Measurements from ENCODE around the gene RPL38.

Gene RPL38

GRCh38 chr17:74251569-74251968 is 48.1 kb downstream of the RPL38 start:
- no peaks in the 10 kb centered on the region; a peak in 1 of 3 replicates for H3K36me3 ChIP-seq (ENCODE audit: control insufficient read depth in 2 of 2, insufficient read depth in 1 of 2, low read length in 2 of 2)
- H3K27ac ChIP-seq (ENCODE audit: extremely low read depth, low read depth, low read length) = no peak overlapping the region
- POLR2A ChIA-PET = interaction anchor here (0.8 kb wide), 1 partner anchor 84 kb away, joined by 3 read pairs; no protein-coding TSS in a partner anchor
- H3K9me3 ChIP-seq (ENCODE audit: control insufficient read depth, insufficient read depth, low read depth, low read length) = no peaks in the 10 kb centered on the region
- no peak overlapping the region for H3K4me3 ChIP-seq (ENCODE audit: low read depth, low read length)
- TF ChIP-seq GLIS1 (tag by site-specific recombination; IDR thresholded peaks at IDR 0.05) (no peak), ZNF600 (tag by site-specific recombination; IDR thresholded peaks at IDR 0.05) (peak; percentile 62)
- H3K4me1 ChIP-seq (ENCODE audit: control insufficient read depth, insufficient read depth, low read length) = no peaks in the 10 kb centered on the region
- CTCF ChIA-PET = interaction anchor here (0.6 to 1.4 kb wide), 4 partner anchors 31 to 206 kb away, joined by 3 to 4 read pairs (median 4); partner anchors contain the start of gene BTBD17

DNA sequence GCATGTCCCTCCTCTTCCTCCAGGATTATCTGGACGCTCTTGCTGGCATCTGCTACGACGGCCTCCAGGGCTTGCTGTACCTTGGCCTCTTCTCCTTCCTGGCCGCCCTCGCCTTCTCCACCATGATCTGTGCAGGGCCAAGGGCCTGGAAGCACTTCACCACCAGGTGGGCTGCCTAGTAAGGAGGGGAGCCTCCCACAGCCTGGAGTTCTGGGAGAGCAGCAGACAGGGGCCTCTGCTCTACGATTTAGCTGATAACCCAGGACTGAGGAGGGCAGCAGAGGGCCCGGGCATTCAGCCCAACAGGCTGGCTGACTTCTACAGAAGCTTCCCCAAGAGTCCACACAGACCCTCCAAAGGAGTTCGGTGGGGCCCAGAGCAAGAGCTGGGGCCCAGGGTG is 48.7 kb downstream of the RPL38 start:
- Histone ChIP-seq H3K4me1 (ENCODE audit: control insufficient read depth, insufficient read depth, low read length) (no peaks in the 10 kb centered on the region), H3K9me3 (ENCODE audit: control insufficient read depth, insufficient read depth, low read depth, low read length) (no peaks in the 10 kb centered on the region), H3K27ac (ENCODE audit: extremely low read depth, low read depth, low read length) (no peak overlapping the region), H3K36me3 (ENCODE audit: control insufficient read depth in 2 of 2, insufficient read depth in 1 of 2, low read length in 2 of 2) (no peaks in the 10 kb centered on the region; a peak in 1 of 3 replicates), H3K4me3 (ENCODE audit: low read depth, low read length) (no peak overlapping the region)
- POLR2A ChIA-PET = no interaction called here
- CTCF ChIA-PET = interaction anchor here (0.6 to 1.4 kb wide), 4 partner anchors 30 to 248 kb away, joined by 3 to 4 read pairs (median 3); no protein-coding TSS in a partner anchor
- no peak for TF ChIP-seq ZFP3 (tag by site-specific recombination; IDR thresholded peaks at IDR 0.05; ENCODE audit: low read depth)
- TF ChIP-seq, protein P1, sequence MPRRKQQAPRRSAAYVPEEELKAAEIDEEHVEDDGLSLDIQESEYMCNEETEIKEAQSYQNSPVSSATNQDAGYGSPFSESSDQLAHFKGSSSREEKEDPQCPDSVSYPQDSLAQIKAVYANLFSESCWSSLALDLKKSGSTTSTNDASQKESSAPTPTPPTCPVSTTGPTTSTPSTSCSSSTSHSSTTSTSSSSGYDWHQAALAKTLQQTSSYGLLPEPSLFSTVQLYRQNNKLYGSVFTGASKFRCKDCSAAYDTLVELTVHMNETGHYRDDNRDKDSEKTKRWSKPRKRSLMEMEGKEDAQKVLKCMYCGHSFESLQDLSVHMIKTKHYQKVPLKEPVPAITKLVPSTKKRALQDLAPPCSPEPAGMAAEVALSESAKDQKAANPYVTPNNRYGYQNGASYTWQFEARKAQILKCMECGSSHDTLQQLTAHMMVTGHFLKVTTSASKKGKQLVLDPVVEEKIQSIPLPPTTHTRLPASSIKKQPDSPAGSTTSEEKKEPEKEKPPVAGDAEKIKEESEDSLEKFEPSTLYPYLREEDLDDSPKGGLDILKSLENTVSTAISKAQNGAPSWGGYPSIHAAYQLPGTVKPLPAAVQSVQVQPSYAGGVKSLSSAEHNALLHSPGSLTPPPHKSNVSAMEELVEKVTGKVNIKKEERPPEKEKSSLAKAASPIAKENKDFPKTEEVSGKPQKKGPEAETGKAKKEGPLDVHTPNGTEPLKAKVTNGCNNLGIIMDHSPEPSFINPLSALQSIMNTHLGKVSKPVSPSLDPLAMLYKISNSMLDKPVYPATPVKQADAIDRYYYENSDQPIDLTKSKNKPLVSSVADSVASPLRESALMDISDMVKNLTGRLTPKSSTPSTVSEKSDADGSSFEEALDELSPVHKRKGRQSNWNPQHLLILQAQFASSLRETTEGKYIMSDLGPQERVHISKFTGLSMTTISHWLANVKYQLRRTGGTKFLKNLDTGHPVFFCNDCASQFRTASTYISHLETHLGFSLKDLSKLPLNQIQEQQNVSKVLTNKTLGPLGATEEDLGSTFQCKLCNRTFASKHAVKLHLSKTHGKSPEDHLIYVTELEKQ (tag by site-specific recombination; IDR thresholded peaks at IDR 0.05; ENCODE audit: borderline replicate concordance) = no peak
- TF ChIP-seq ZBTB1 (tag by site-specific recombination; IDR thresholded peaks at IDR 0.05) = no peak
- no peak for TF ChIP-seq ZNF629 (tag by site-specific recombination; IDR thresholded peaks at IDR 0.05)
- TF ChIP-seq ZNF48 (tag by site-specific recombination; IDR thresholded peaks at IDR 0.05) = no peak
- no peak for TF ChIP-seq ZNF335 (tag by site-specific recombination; conservative IDR thresholded peaks at IDR 0.05)

DNA sequence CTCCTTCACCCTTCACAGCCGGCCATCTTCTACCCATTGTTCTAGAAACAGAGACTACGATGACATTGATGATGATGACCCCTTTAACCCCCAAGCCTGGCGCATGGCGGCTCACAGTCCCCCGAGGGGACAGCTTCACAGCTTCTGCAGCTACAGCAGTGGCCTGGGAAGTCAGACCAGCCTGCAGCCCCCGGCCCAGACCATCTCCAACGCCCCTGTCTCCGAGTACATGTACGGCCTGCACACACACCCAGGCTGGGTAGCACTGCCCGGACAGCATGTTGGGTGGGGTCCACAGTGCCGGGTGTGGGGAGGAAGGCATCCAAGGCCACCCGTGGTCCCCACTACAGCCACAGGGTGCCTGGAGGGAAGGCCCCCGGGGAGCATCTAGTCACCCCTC is 49.6 kb downstream of the RPL38 start:
- no peaks in the 10 kb centered on the region; a peak in 1 of 3 replicates for H3K36me3 ChIP-seq (ENCODE audit: control insufficient read depth in 2 of 2, insufficient read depth in 1 of 2, low read length in 2 of 2)
- no peaks in the 10 kb centered on the region for H3K9me3 ChIP-seq (ENCODE audit: control insufficient read depth, insufficient read depth, low read depth, low read length)
- CTCF ChIA-PET = interaction anchor here (0.7 kb wide), 1 partner anchor 16 kb away, joined by 4 read pairs; no protein-coding TSS in a partner anchor
- H3K4me3 ChIP-seq (ENCODE audit: low read depth, low read length) = no peak overlapping the region
- POLR2A ChIA-PET = no interaction called here
- no peak overlapping the region for H3K27ac ChIP-seq (ENCODE audit: extremely low read depth, low read depth, low read length)
- H3K4me1 ChIP-seq (ENCODE audit: control insufficient read depth, insufficient read depth, low read length) = no peaks in the 10 kb centered on the region
- TF ChIP-seq ZSCAN23 (tag by site-specific recombination; IDR thresholded peaks at IDR 0.05) = no peak
- TF ChIP-seq, protein P2, sequence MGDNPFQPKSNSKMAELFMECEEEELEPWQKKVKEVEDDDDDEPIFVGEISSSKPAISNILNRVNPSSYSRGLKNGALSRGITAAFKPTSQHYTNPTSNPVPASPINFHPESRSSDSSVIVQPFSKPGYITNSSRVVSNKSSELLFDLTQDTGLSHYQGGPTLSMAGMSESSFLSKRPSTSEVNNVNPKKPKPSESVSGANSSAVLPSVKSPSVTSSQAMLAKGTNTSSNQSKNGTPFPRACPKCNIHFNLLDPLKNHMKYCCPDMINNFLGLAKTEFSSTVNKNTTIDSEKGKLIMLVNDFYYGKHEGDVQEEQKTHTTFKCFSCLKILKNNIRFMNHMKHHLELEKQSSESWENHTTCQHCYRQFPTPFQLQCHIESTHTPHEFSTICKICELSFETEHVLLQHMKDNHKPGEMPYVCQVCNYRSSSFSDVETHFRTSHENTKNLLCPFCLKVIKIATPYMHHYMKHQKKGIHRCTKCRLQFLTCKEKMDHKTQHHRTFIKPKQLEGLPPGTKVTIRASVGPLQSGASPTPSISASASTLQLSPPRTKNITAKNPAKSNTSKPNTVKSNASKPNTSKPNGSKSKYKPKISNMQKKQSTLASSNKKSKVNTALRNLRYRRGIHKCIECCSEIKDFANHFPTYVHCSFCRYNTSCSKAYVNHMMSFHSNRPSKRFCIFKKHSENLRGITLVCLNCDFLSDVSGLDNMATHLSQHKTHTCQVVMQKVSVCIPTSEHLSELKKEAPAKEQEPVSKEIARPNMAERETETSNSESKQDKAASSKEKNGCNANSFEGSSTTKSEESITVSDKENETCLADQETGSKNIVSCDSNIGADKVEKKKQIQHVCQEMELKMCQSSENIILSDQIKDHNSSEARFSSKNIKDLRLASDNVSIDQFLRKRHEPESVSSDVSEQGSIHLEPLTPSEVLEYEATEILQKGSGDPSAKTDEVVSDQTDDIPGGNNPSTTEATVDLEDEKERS (tag by site-specific recombination; IDR thresholded peaks at IDR 0.05) = no peak
- TF ChIP-seq, protein P3, sequence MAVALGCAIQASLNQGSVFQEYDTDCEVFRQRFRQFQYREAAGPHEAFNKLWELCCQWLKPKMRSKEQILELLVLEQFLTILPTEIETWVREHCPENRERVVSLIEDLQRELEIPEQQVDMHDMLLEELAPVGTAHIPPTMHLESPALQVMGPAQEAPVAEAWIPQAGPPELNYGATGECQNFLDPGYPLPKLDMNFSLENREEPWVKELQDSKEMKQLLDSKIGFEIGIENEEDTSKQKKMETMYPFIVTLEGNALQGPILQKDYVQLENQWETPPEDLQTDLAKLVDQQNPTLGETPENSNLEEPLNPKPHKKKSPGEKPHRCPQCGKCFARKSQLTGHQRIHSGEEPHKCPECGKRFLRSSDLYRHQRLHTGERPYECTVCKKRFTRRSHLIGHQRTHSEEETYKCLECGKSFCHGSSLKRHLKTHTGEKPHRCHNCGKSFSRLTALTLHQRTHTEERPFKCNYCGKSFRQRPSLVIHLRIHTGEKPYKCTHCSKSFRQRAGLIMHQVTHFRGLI (tag by site-specific recombination; IDR thresholded peaks at IDR 0.05) = no peak
- TF ChIP-seq ZNF555 (tag by site-specific recombination; conservative IDR thresholded peaks at IDR 0.05) = no peak
- TF ChIP-seq ZNF248 (tag by site-specific recombination; IDR thresholded peaks at IDR 0.05) = no peak
- TF ChIP-seq, protein P4, sequence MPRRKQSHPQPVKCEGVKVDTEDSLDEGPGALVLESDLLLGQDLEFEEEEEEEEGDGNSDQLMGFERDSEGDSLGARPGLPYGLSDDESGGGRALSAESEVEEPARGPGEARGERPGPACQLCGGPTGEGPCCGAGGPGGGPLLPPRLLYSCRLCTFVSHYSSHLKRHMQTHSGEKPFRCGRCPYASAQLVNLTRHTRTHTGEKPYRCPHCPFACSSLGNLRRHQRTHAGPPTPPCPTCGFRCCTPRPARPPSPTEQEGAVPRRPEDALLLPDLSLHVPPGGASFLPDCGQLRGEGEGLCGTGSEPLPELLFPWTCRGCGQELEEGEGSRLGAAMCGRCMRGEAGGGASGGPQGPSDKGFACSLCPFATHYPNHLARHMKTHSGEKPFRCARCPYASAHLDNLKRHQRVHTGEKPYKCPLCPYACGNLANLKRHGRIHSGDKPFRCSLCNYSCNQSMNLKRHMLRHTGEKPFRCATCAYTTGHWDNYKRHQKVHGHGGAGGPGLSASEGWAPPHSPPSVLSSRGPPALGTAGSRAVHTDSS (tag by site-specific recombination; IDR thresholded peaks at IDR 0.05) = no peak
- no peak for TF ChIP-seq WT1 (tag by site-specific recombination; IDR thresholded peaks at IDR 0.05)
- TF ChIP-seq KLF1 (tag by site-specific recombination; IDR thresholded peaks at IDR 0.05) = no peak
- no peak for TF ChIP-seq ZNF391 (tag by site-specific recombination; IDR thresholded peaks at IDR 0.05; ENCODE audit: borderline replicate concordance, low read depth)
- no peak for TF ChIP-seq ZNF280C (tag by site-specific recombination; IDR thresholded peaks at IDR 0.05)
- no peak for TF ChIP-seq ZNF266 (tag by site-specific recombination; IDR thresholded peaks at IDR 0.05; ENCODE audit: low read depth)
- no peak for TF ChIP-seq ZNF560 (tag by site-specific recombination; IDR thresholded peaks at IDR 0.05; ENCODE audit: borderline replicate concordance)

Measured in HEK293 (cell line).